DOHH2 (cell line): ENCODE data around the gene SNCAIP.

Experiments
- H3F3A ChIP-seq: fragments of 200-600 bp; sonication (generic), shearing (Covaris generic); 2 replicates; pipeline ENCODE4 v1.6.0; 2016; ENCODE audit warnings: antibody characterized with exemption, mild to moderate bottlenecking; ENCODE audit not compliant: control insufficient read depth, insufficient read depth
- H3K27ac ChIP-seq: fragments of 200-600 bp; sonication (generic); 2 replicates; pipeline ENCODE4 v1.5.1; 2014; ENCODE audit warnings: low read depth, mild to moderate bottlenecking, low read length, moderate library complexity
- H3K27me3 ChIP-seq: fragments of 200-600 bp; sonication (generic); 2 replicates; pipeline ENCODE4 v1.6.1; 2014; ENCODE audit warnings: mild to moderate bottlenecking, low read length, mixed read lengths; ENCODE audit not compliant: control insufficient read depth
- H3K36me3 ChIP-seq: fragments of 200-600 bp; sonication (generic); 2 replicates; pipeline ENCODE4 v1.6.1; 2014; ENCODE audit warnings: mild to moderate bottlenecking, low read length, moderate library complexity, mixed read lengths; ENCODE audit not compliant: control insufficient read depth
- H3K4me1 ChIP-seq: fragments of 200-600 bp; sonication (generic); 2 replicates; pipeline ENCODE4 v1.6.1; 2014; ENCODE audit warnings: mild to moderate bottlenecking, low read length, mixed read lengths; ENCODE audit not compliant: control insufficient read depth
- H3K4me2 ChIP-seq: fragments of 200-600 bp; sonication (generic); 2 replicates; pipeline ENCODE4 v1.6.0; 2014; ENCODE audit warnings: mild to moderate bottlenecking, low read length, moderate library complexity
- H3K4me3 ChIP-seq: fragments of 200-600 bp; sonication (generic); 2 replicates; pipeline ENCODE4 v1.5.1; 2014; ENCODE audit warnings: mild to moderate bottlenecking, low read length, mixed read lengths
- H3K79me2 ChIP-seq: fragments of 200-600 bp; sonication (generic); 2 replicates; pipeline ENCODE4 v1.6.1; 2014; ENCODE audit warnings: mild to moderate bottlenecking, low read length, mixed read lengths; ENCODE audit not compliant: control insufficient read depth
- H3K9me2 ChIP-seq: fragments of 200-600 bp; sonication (generic); replicated peaks from 2 replicates; pipeline ENCODE4 v1.6.1; 2014; ENCODE audit warnings: mild to moderate bottlenecking, low read length, mixed read lengths; ENCODE audit not compliant: control insufficient read depth
- H3K9me3 ChIP-seq: fragments of 200-600 bp; sonication (generic); 2 replicates; pipeline ENCODE4 v1.6.1; 2014; ENCODE audit warnings: antibody characterized with exemption, low read length, mixed read lengths; ENCODE audit not compliant: control insufficient read depth, insufficient read depth
- H4K20me1 ChIP-seq: fragments of 200-600 bp; sonication (generic); 2 replicates; pipeline ENCODE4 v1.6.0; 2014; ENCODE audit warnings: low read depth, mild to moderate bottlenecking, antibody characterized with exemption, low read length, moderate library complexity; ENCODE audit not compliant: control insufficient read depth, insufficient read depth
- EZH2phosphoT487 ChIP-seq: fragments of 200-600 bp; sonication (generic); IDR thresholded peaks from 2 replicates; pipeline ENCODE4 v1.6.1; 2017; ENCODE audit warnings: borderline replicate concordance, mild to moderate bottlenecking, antibody characterized with exemption, low read length, moderate library complexity, mixed read lengths
- TF ChIP-seq, protein P1 (sequence below): fragments of 200-600 bp; sonication (generic); IDR thresholded peaks from one replicate; pipeline ENCODE4 v1.5.1; 2014; ENCODE audit warnings: antibody characterized with exemption, mild to moderate bottlenecking, low read depth, low read length; ENCODE audit not compliant: poor library complexity, severe bottlenecking

Gene SNCAIP

DNA sequence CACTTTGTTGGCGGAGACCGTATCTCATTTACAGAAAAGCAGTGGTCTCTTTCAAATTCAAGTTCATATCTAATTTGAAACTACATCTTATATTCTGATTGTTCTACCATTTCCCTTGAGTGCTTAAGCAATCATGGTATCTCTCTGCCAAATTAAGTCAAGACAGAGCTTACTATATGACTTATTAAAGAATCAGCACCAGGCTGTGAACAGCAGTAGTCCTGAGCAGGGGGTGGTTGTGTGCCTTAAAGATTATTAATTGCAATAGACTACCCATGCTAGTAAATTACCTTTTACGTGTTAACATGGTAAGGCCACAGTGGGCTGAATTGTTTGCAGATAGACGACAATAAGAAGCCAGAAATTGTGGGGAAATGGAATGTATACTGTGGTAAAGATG, 21.5 kb downstream of the SNCAIP start:
- no peaks in the 10 kb centered on the region for H4K20me1 ChIP-seq
- TF ChIP-seq, protein P1, sequence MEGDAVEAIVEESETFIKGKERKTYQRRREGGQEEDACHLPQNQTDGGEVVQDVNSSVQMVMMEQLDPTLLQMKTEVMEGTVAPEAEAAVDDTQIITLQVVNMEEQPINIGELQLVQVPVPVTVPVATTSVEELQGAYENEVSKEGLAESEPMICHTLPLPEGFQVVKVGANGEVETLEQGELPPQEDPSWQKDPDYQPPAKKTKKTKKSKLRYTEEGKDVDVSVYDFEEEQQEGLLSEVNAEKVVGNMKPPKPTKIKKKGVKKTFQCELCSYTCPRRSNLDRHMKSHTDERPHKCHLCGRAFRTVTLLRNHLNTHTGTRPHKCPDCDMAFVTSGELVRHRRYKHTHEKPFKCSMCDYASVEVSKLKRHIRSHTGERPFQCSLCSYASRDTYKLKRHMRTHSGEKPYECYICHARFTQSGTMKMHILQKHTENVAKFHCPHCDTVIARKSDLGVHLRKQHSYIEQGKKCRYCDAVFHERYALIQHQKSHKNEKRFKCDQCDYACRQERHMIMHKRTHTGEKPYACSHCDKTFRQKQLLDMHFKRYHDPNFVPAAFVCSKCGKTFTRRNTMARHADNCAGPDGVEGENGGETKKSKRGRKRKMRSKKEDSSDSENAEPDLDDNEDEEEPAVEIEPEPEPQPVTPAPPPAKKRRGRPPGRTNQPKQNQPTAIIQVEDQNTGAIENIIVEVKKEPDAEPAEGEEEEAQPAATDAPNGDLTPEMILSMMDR = no peak
- TF ChIP-seq EZH2phosphoT487 = no peak
- no peak overlapping the region for H3K4me2 ChIP-seq
- H3K9me2 ChIP-seq = no peaks in the 10 kb centered on the region
- H3K79me2 ChIP-seq = no peaks in the 10 kb centered on the region
- H3K36me3 ChIP-seq = no peaks in the 10 kb centered on the region
- no peaks in the 10 kb centered on the region for H3K27me3 ChIP-seq
- H3K4me1 ChIP-seq = no peaks in the 10 kb centered on the region
- no peaks in the 10 kb centered on the region for H3F3A ChIP-seq
- H3K9me3 ChIP-seq = no peaks in the 10 kb centered on the region
- no peak overlapping the region for H3K4me3 ChIP-seq
- H3K27ac ChIP-seq = no peak overlapping the region

DNA sequence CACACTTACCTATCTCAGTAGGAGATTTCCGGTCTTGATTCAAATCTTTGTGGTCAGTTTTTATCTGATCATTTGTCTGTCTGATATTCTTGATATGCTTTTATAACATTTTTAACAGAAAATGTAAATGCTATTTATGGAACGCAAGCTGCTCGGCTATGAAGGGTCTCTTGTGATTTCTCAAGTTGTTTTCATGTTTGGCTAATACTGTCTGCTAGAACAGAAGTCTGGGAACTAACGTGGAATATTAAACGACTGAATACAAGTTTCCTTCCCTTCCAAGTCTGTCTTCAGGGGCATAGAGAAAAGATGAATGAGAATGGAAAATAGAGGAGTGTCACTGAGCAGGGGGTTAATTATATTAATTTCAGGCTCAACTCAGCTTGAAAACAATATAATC, 27.6 kb downstream of the SNCAIP start:
- Histone ChIP-seq H3K9me3 (no peaks in the 10 kb centered on the region), H3K4me3 (no peak overlapping the region), H3K9me2 (no peaks in the 10 kb centered on the region), H3K4me1 (no peaks in the 10 kb centered on the region), H3K4me2 (no peak overlapping the region), H3K36me3 (no peaks in the 10 kb centered on the region), H3K79me2 (no peaks in the 10 kb centered on the region), H3K27me3 (no peaks in the 10 kb centered on the region), H4K20me1 (no peaks in the 10 kb centered on the region), H3K27ac (no peak overlapping the region), H3F3A (no peaks in the 10 kb centered on the region)
- TF ChIP-seq, protein P1 = no peak

DNA sequence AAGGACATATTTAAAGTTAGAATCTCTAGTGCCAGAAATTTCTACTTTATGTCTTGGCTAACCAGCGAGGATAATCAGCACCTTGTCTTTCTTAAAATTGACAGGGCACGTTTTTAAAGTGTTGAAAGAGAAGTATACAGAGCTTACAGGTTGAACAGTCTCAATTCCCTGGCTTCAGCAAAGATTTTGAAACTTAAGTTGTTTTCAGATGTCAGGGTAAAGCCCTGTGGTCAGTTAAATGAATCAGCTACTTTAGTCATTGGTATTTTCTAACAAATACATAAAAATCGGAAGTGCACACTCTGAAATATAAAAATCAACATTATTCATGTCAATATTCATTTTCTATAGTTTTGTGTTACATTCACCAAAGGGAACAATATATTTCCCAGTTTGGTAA, 29.1 kb downstream of the SNCAIP start:
- H3K79me2 ChIP-seq = no peaks in the 10 kb centered on the region
- H3K9me2 ChIP-seq = no peaks in the 10 kb centered on the region
- H3K4me1 ChIP-seq = no peaks in the 10 kb centered on the region
- no peaks in the 10 kb centered on the region for H3K27me3 ChIP-seq
- H3K36me3 ChIP-seq = no peaks in the 10 kb centered on the region
- H3K4me2 ChIP-seq = no peak overlapping the region
- no peak overlapping the region for H3K4me3 ChIP-seq
- no peaks in the 10 kb centered on the region for H3F3A ChIP-seq
- TF ChIP-seq EZH2phosphoT487 = no peak
- TF ChIP-seq, protein P1 = no peak
- no peak overlapping the region for H3K27ac ChIP-seq
- no peaks in the 10 kb centered on the region for H4K20me1 ChIP-seq
- no peaks in the 10 kb centered on the region for H3K9me3 ChIP-seq

DNA sequence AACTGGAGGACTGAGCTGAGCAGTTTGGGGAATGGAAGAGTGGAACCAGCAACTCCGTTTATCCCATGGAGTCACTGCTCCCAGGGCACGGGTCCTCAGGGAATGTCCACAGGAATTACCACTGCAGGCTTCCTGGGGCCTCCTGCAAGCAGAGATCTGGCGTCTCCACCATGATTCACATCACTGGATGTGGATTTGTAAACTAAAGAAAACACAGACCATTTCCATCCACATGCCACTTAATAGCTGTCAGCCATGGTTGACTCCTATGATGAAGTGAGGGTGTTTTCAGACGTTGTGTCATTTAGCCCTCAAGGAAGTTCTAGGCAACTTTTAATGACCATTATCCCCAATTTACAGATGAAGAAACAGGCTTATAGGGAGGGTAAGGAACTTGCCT, 30.2 kb downstream of the SNCAIP start:
- Histone ChIP-seq H3K27me3 (no peaks in the 10 kb centered on the region), H4K20me1 (no peaks in the 10 kb centered on the region), H3K4me3 (no peak overlapping the region), H3K36me3 (no peaks in the 10 kb centered on the region), H3K9me2 (no peaks in the 10 kb centered on the region), H3F3A (no peaks in the 10 kb centered on the region), H3K4me1 (no peaks in the 10 kb centered on the region), H3K9me3 (no peaks in the 10 kb centered on the region), H3K79me2 (no peaks in the 10 kb centered on the region), H3K27ac (no peak overlapping the region), H3K4me2 (no peak overlapping the region)
- no peak for TF ChIP-seq EZH2phosphoT487
- TF ChIP-seq, protein P1 = no peak
